H1 (cell line): ENCODE results near the gene OR4Q2. TPM values are rescaled to one million over a fixed set of nuclear protein-coding genes. Genes with fewer than 3 reads are reported as not detected.

Experiments used
- CTCF ChIA-PET: fragments of 300-600 bp; sonication (Branson Sonifier 250); formaldehyde crosslinking; loops from one replicate; lab custom pipeline; 2021; ENCODE audit not compliant: partially characterized antibody; lab: Charles Lee
- POLR2A ChIA-PET: fragments of 300-600 bp; sonication (Branson Sonifier 250); formaldehyde crosslinking; loops from one replicate; lab custom pipeline; 2021; ENCODE audit warnings: inconsistent platforms; ENCODE audit not compliant: partially characterized antibody; lab: Charles Lee
- DNase-seq, 2 experiments: peaks; one replicate each; pipeline versions ENCODE4 v3.0.0 to v3.0.0-alpha.2; 2010 to 2022; ENCODE audit warnings: low spot score in 2 of 2, low read depth in 1 of 2, mixed read lengths in 1 of 2
- FAIRE-seq: peaks from 2 replicates; lab custom pipeline; 2011; peaks lifted over from hg19 to GRCh38; lab: Jason Lieb, UNC
- H2AFZ ChIP-seq: 2 replicates; pipeline ENCODE4 v1.8.1; 2012; ENCODE audit warnings: low read length, inconsistent platforms
- H2AK5ac ChIP-seq: 2 replicates; pipeline ENCODE4 v1.6.1; 2013; ENCODE audit warnings: low read depth, low read length
- H2BK120ac ChIP-seq: replicated peaks from 2 replicates; pipeline ENCODE3; 2013; ENCODE audit warnings: low read depth, low read length, inconsistent platforms
- H2BK12ac ChIP-seq: 2 replicates; pipeline ENCODE4 v1.6.1; 2013; ENCODE audit warnings: low read depth, low read length
- H2BK15ac ChIP-seq: 2 replicates; pipeline ENCODE4 v1.6.1; 2013; ENCODE audit warnings: low read length
- H2BK20ac ChIP-seq: 2 replicates; pipeline ENCODE4 v1.6.1; 2013; ENCODE audit warnings: low read length
- H2BK5ac ChIP-seq: 2 replicates; pipeline ENCODE4 v1.6.1; 2013; ENCODE audit warnings: low read depth, low read length
- H3K14ac ChIP-seq: 2 replicates; pipeline ENCODE4 v1.6.1; 2013; ENCODE audit warnings: inconsistent platforms; ENCODE audit not compliant: insufficient read length
- H3K18ac ChIP-seq: 2 replicates; pipeline ENCODE4 v1.6.1; 2013; ENCODE audit warnings: low read length; ENCODE audit errors: extremely low read depth
- H3K23ac ChIP-seq: 2 replicates; pipeline ENCODE4 v1.6.1; 2013; ENCODE audit warnings: inconsistent platforms; ENCODE audit not compliant: insufficient read length
- H3K23me2 ChIP-seq: 2 replicates; pipeline ENCODE4 v1.6.1; 2013; ENCODE audit warnings: low read depth, low read length
- H3K27ac ChIP-seq: 2 replicates; pipeline ENCODE4 v1.6.1; 2011; ENCODE audit warnings: low read depth, low read length, inconsistent platforms
- H3K27me3 ChIP-seq, 4 experiments: replicated peaks in 1 of 4; 1 replicate in 1 of 4; 2 replicates in 3 of 4; pipeline versions ENCODE4 v1.6.1 to v1.8.1; 2011 to 2013; ENCODE audit warnings: low read length in 3 of 4, mild to moderate bottlenecking in 3 of 4, inconsistent platforms in 2 of 4, mixed read lengths in 2 of 4, moderate library complexity in 1 of 4; ENCODE audit not compliant: control insufficient read depth in 3 of 4, insufficient read depth in 3 of 4; ENCODE audit errors: extremely low read depth in 1 of 4
- H3K36me3 ChIP-seq, 4 experiments: 2 replicates each; pipeline versions ENCODE4 v1.6.1 to v1.8.1; 2011 to 2013; ENCODE audit warnings: mild to moderate bottlenecking in 4 of 4, low read length in 3 of 4, moderate library complexity in 2 of 4, control low read depth in 1 of 4, inconsistent platforms in 1 of 4; ENCODE audit not compliant: insufficient read depth in 4 of 4, control insufficient read depth in 2 of 4
- H3K4ac ChIP-seq: replicated peaks from 2 replicates; pipeline ENCODE3; 2013; ENCODE audit warnings: low read length, low read depth, mixed read lengths, inconsistent platforms; ENCODE audit not compliant: insufficient read length
- H3K4me1 ChIP-seq, 4 experiments: replicated peaks in 1 of 4; 1 replicate in 1 of 4; 2 replicates in 3 of 4; pipeline versions ENCODE4 v1.6.1 to v1.8.1; 2011 to 2013; ENCODE audit warnings: low read length in 3 of 4, inconsistent platforms in 2 of 4, mixed read lengths in 1 of 4; ENCODE audit not compliant: insufficient read depth in 4 of 4, control insufficient read depth in 3 of 4
- H3K4me2 ChIP-seq, 2 experiments: 2 replicates each; pipeline versions ENCODE4 v1.6.1 to v1.8.1; 2011 to 2013; ENCODE audit warnings: low read depth in 2 of 2, low read length in 2 of 2, control low read depth in 1 of 2, inconsistent platforms in 1 of 2, mild to moderate bottlenecking in 1 of 2; ENCODE audit not compliant: insufficient read depth in 1 of 2
- H3K4me3 ChIP-seq, 4 experiments: fragments of 200-600, 300-600 bp in 1 of 4; sonication (generic), shearing (Covaris generic), sonication (Bioruptor Twin) in 1 of 4; 2 replicates each; pipeline versions ENCODE4 v1.5.1 to v1.8.1; 2011 to 2016; ENCODE audit warnings: low read length in 4 of 4, low read depth in 3 of 4, control low read depth in 2 of 4, inconsistent platforms in 2 of 4, mild to moderate bottlenecking in 2 of 4, mixed read lengths in 1 of 4, moderate library complexity in 1 of 4; ENCODE audit not compliant: insufficient read depth in 2 of 4; ENCODE audit errors: extremely low read depth in 1 of 4
- H3K56ac ChIP-seq: replicated peaks from 2 replicates; pipeline ENCODE3; 2013; ENCODE audit warnings: low read depth, mild to moderate bottlenecking, mixed read lengths, low read length, inconsistent platforms; ENCODE audit not compliant: insufficient read length
- H3K79me1 ChIP-seq: 2 replicates; pipeline ENCODE4 v1.6.1; 2013; ENCODE audit warnings: low read depth, low read length, control low read depth
- H3K79me2 ChIP-seq, 2 experiments: 2 replicates each; pipeline versions ENCODE4 v1.6.1 to v1.8.1; 2012 to 2013; ENCODE audit warnings: low read length in 2 of 2, mild to moderate bottlenecking in 2 of 2, inconsistent platforms in 1 of 2; ENCODE audit not compliant: insufficient read depth in 2 of 2, control insufficient read depth in 1 of 2
- H3K9ac ChIP-seq, 4 experiments: replicated peaks in 1 of 4; 1 replicate in 1 of 4; 2 replicates in 3 of 4; pipeline versions ENCODE4 v1.6.1 to v1.8.1; 2011 to 2013; ENCODE audit warnings: low read depth in 3 of 4, low read length in 3 of 4, control low read depth in 2 of 4, mild to moderate bottlenecking in 2 of 4, moderate library complexity in 2 of 4, inconsistent platforms in 1 of 4; ENCODE audit errors: extremely low read depth in 1 of 4
- H3K9me3 ChIP-seq, 2 experiments: 2 replicates each; pipeline versions ENCODE4 v1.6.1 to v1.8.1; 2012 to 2013; ENCODE audit warnings: mild to moderate bottlenecking in 2 of 2, moderate library complexity in 2 of 2, control low read depth in 1 of 2, inconsistent platforms in 1 of 2, low read depth in 1 of 2, low read length in 1 of 2, mixed read lengths in 1 of 2; ENCODE audit not compliant: insufficient read depth in 2 of 2
- H4K20me1 ChIP-seq, 2 experiments: replicated peaks in 1 of 2; 2 replicates each; pipeline versions ENCODE3 to v1.8.1; 2011 to 2013; ENCODE audit warnings: inconsistent platforms in 2 of 2, low read length in 2 of 2, mild to moderate bottlenecking in 1 of 2; ENCODE audit not compliant: insufficient read depth in 2 of 2, control insufficient read depth in 1 of 2
- H4K5ac ChIP-seq: 2 replicates; pipeline ENCODE4 v1.6.1; 2013; ENCODE audit warnings: low read length, low read depth, mixed read lengths, inconsistent platforms; ENCODE audit not compliant: insufficient read length
- H4K8ac ChIP-seq: 2 replicates; pipeline ENCODE4 v1.8.0; 2013; ENCODE audit warnings: mild to moderate bottlenecking, moderate library complexity, low read length, inconsistent platforms; ENCODE audit not compliant: insufficient read depth; ENCODE audit errors: extremely low read depth
- H4K91ac ChIP-seq: replicated peaks from 2 replicates; pipeline ENCODE3; 2013; ENCODE audit warnings: low read length, mixed read lengths, inconsistent platforms; ENCODE audit not compliant: insufficient read length
- ASH2L ChIP-seq: fragments of 200-600, 300-600 bp; sonication (generic); IDR thresholded peaks from one replicate; pipeline ENCODE4 v1.7.1; 2017; ENCODE audit warnings: low read length
- ATF2 ChIP-seq: IDR thresholded peaks from 2 replicates; pipeline ENCODE4 v1.6.1; 2012; ENCODE audit warnings: low read length, inconsistent platforms
- CHD1 ChIP-seq: IDR thresholded peaks from 2 replicates; pipeline ENCODE4 v1.6.1; 2012; ENCODE audit warnings: low read depth, low read length, improper control_type of control experiment
- CHD2 ChIP-seq: IDR thresholded peaks from 2 replicates; pipeline ENCODE4 v1.6.1; 2012; ENCODE audit warnings: low read length, improper control_type of control experiment
- CREB1 ChIP-seq: IDR thresholded peaks from 2 replicates; pipeline ENCODE4 v1.6.1; 2012; ENCODE audit warnings: inconsistent platforms
- EGR1 ChIP-seq: IDR thresholded peaks from 2 replicates; pipeline ENCODE4 v1.6.1; 2011; ENCODE audit warnings: low read depth, low read length, borderline replicate concordance
- EZH2 ChIP-seq: fragments of 200-600 bp; sonication (generic); IDR thresholded peaks from 2 replicates; pipeline ENCODE4 v1.7.1; 2012; ENCODE audit warnings: low read depth, mild to moderate bottlenecking, moderate library complexity, low read length, inconsistent platforms; ENCODE audit not compliant: severe bottlenecking
- HDAC2 ChIP-seq, 2 experiments: fragments of 300-600 bp in 1 of 2; sonication (generic) in 1 of 2; IDR thresholded peaks; 2 replicates each; pipeline ENCODE4 v1.6.1; 2011 to 2012; ENCODE audit warnings: low read depth in 2 of 2, low read length in 2 of 2, mild to moderate bottlenecking in 2 of 2, moderate library complexity in 2 of 2, borderline replicate concordance in 1 of 2, inconsistent platforms in 1 of 2
- KDM1A ChIP-seq: fragments of 200-600, 300-600 bp; sonication (generic); IDR thresholded peaks from 2 replicates; pipeline ENCODE4 v1.7.1; 2016; ENCODE audit warnings: mild to moderate bottlenecking, low read length, borderline replicate concordance
- MAX ChIP-seq: IDR thresholded peaks from 2 replicates; pipeline ENCODE4 v1.6.1; 2012; ENCODE audit warnings: inconsistent platforms
- SAP30 ChIP-seq: fragments of 300-600 bp; sonication (generic); IDR thresholded peaks from 2 replicates; pipeline ENCODE4 v1.7.1; 2012; ENCODE audit warnings: low read length, moderate library complexity, mild to moderate bottlenecking, inconsistent platforms; ENCODE audit not compliant: insufficient read depth, insufficient replicate concordance
- SP2 ChIP-seq: IDR thresholded peaks from 2 replicates; pipeline ENCODE4 v1.6.1; 2012; ENCODE audit warnings: mild to moderate bottlenecking, low read length, inconsistent platforms
- TEAD4 ChIP-seq: IDR thresholded peaks from 2 replicates; pipeline ENCODE4 v1.6.1; 2012; ENCODE audit warnings: low read depth, low read length, inconsistent platforms, mixed read lengths
- WGBS, 2 experiments: shearing (Covaris generic) in 1 of 2; methylation state at CpG; one replicate each; pipeline versions ENCODE4 v1.1.6 to v1.1.7; 2013 to 2015; ENCODE audit warnings: low lambda C conversion rate in 2 of 2, mixed read lengths in 2 of 2, inconsistent platforms in 1 of 2, low coverage in 1 of 2, missing lambda C conversion rate in 1 of 2; ENCODE audit not compliant: insufficient replicate concordance in 2 of 2, insufficient coverage in 1 of 2, insufficient read length in 1 of 2; ENCODE audit errors: extremely low coverage in 1 of 2, missing lambda C conversion rate in 1 of 2; 5-methylcytosine and 5-hydroxymethylcytosine counted together
- polyA plus RNA-seq, 7 experiments: library from polyadenylated mRNA; depleted of rRNA in 3 of 7; stranded (reverse) in 5 of 7; unstranded in 2 of 7; fragments of >200 nt in 5 of 7; fragments of 200-250 nt in 2 of 7; gene quantifications; 1 replicate in 5 of 7; 2 replicates in 1 of 7; 4 replicates in 1 of 7; pipeline versions ENCODE4 v1.2.1 to v1.2.3, GENCODE V29; 2011 to 2013; ENCODE audit warnings: missing spikeins in 2 of 7, mixed read lengths in 2 of 7
- total RNA-seq: library from RNA; stranded (reverse); fragmentation: NEBNext Ultra II Directional; extraction: Animal tissue kit (Norgen Biotek cat#: 25700); gene quantifications from 2 replicates; pipeline ENCODE4 v1.2.1, GENCODE V29; 2021

OR4Q2 gene
- total and polyA plus RNA-seq, 2 of the 8 experiments (the other 6 are each of a cell fraction or from before 2014, with no cell fraction given), result not detected

GRCh38 chr14:20035938-20036337, 34.0 kb downstream of the OR4Q2 start, which contains the start of gene OR4K13:
Gene OR4K13, minus strand, starts transcription at chr14:20036038. Its CDS starts 1,280 bp downstream, at chr14:20034758.
- H2BK20ac ChIP-seq, result no peak within 1 kb of the TSS
- H3K4ac ChIP-seq, result no peak within 1 kb of the TSS
- no peaks in the 10 kb centered on the region for H4K20me1 ChIP-seq
- H3K23ac ChIP-seq, result no peak within 1 kb of the TSS
- no peaks in the 10 kb centered on the region for H3K27me3 ChIP-seq
- no peak within 1 kb of the TSS for H3K56ac ChIP-seq
- no peaks in the 10 kb centered on the region for H3K79me2 ChIP-seq
- H3K18ac ChIP-seq, result no peak within 1 kb of the TSS
- H3K27ac ChIP-seq, result no peak within 1 kb of the TSS
- 89% methylated on average over 4 of the region's 4 CpGs; no CpG with 5 or more reads in 1 of the 2 experiments for WGBS, 2 experiments
- H3K14ac ChIP-seq, result no peak within 1 kb of the TSS
- no peak within 1 kb of the TSS for H3K4me2 ChIP-seq
- no peak within 1 kb of the TSS for H2BK5ac ChIP-seq
- no peak within 1 kb of the TSS for H4K5ac ChIP-seq
- CTCF ChIA-PET, result no interaction called here
- H3K4me3 ChIP-seq, result no peak within 1 kb of the TSS
- H3K9ac ChIP-seq, result no peak within 1 kb of the TSS
- peaks cover 33 to 41% of the 10 kb centered on the region in 2 experiments for H3K9me3 ChIP-seq
- no peaks in the 10 kb centered on the region for H3K23me2 ChIP-seq
- no peak within 1 kb of the TSS for H2BK12ac ChIP-seq
- POLR2A ChIA-PET, result no interaction called here
- no peak within 1 kb of the TSS for H2BK15ac ChIP-seq
- H2BK120ac ChIP-seq, result no peak within 1 kb of the TSS
- no peak within 1 kb of the TSS for H4K8ac ChIP-seq
- no peak within 1 kb of the TSS for H2AK5ac ChIP-seq
- no peaks in the 10 kb centered on the region for H3K79me1 ChIP-seq
- FAIRE-seq (no peak), DNase-seq (no peak)
- no peaks in the 10 kb centered on the region; a peak in 1 of 8 replicates for H3K36me3 ChIP-seq
- no peak within 1 kb of the TSS for H2AFZ ChIP-seq
- H4K91ac ChIP-seq, result no peak within 1 kb of the TSS
- no peaks in the 10 kb centered on the region for H3K4me1 ChIP-seq
- no peak for TF ChIP-seq HDAC2 (IDR thresholded peaks at IDR 0.05; ENCODE audit: borderline replicate concordance in 1 of 2, low read depth in 2 of 2, low read length in 2 of 2)
- no peak for TF ChIP-seq SP2
- no peak for TF ChIP-seq CREB1
- no peak for TF ChIP-seq EZH2
- no peak for TF ChIP-seq ATF2
- no peak for TF ChIP-seq MAX
- no peak for TF ChIP-seq KDM1A
- TF ChIP-seq TEAD4, result no peak
- TF ChIP-seq CHD1, result no peak
- no peak for TF ChIP-seq SAP30
- no peak for TF ChIP-seq CHD2
- TF ChIP-seq EGR1, result no peak
- TF ChIP-seq ASH2L, result no peak
